NCI-H1105 treated with DMSO at 0.1 percent for 48 hours (cell line): ENCODE data around the gene CDC42BPG.

ENCODE experiments used
- DNase-seq: peaks from one replicate; lab custom pipeline; 2025; lab: John Stamatoyannopoulos, UW

The CDC42BPG gene, protein sequence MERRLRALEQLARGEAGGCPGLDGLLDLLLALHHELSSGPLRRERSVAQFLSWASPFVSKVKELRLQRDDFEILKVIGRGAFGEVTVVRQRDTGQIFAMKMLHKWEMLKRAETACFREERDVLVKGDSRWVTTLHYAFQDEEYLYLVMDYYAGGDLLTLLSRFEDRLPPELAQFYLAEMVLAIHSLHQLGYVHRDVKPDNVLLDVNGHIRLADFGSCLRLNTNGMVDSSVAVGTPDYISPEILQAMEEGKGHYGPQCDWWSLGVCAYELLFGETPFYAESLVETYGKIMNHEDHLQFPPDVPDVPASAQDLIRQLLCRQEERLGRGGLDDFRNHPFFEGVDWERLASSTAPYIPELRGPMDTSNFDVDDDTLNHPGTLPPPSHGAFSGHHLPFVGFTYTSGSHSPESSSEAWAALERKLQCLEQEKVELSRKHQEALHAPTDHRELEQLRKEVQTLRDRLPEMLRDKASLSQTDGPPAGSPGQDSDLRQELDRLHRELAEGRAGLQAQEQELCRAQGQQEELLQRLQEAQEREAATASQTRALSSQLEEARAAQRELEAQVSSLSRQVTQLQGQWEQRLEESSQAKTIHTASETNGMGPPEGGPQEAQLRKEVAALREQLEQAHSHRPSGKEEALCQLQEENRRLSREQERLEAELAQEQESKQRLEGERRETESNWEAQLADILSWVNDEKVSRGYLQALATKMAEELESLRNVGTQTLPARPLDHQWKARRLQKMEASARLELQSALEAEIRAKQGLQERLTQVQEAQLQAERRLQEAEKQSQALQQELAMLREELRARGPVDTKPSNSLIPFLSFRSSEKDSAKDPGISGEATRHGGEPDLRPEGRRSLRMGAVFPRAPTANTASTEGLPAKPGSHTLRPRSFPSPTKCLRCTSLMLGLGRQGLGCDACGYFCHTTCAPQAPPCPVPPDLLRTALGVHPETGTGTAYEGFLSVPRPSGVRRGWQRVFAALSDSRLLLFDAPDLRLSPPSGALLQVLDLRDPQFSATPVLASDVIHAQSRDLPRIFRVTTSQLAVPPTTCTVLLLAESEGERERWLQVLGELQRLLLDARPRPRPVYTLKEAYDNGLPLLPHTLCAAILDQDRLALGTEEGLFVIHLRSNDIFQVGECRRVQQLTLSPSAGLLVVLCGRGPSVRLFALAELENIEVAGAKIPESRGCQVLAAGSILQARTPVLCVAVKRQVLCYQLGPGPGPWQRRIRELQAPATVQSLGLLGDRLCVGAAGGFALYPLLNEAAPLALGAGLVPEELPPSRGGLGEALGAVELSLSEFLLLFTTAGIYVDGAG (N-terminal part only)

DNA sequence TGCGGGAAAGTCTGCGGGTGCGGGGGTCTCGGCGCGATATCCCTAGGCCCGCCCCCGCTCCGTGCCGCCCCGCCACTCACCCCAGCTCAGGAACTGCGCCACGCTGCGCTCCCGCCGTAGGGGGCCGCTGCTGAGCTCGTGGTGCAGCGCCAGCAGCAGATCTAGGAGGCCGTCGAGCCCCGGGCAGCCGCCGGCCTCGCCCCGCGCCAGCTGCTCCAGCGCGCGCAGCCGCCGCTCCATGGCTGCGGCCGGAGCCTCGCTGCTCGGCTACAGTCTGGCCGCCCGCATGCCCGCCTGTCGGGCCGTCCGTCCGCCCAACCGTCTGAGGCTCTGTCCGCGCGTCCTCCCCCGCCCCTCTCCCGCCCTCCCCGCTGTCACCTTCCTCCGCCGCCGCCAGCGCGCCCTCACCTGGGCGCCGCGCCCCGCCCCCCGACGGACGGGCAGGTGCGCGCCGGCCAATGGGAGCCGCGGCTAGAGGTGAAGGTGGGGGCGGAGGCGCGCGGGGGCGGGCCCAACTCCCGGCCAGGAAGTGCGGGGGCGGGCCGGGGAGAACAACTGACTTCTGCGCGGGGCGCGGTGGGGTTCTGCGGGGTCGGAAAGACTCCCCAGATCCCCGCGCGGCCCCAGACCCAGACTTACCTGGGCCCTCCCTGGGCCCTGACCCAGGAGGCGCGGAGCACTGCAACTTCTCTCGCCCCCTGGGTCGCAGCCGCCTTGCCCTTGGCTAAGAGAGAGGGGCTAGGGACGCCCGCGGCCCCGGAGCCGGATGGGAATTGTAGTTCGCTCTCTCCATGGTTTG lies at the start of gene CDC42BPG:
TSS of gene CDC42BPG (minus strand) at position 324 of the 799 bp plus-strand sequence. CDS start at position 240, 84 bp downstream.
- DNase-seq: peak; percentile 86

GRCh38 chr11:64893194-64894069 lies 49.0 kb upstream of the CDC42BPG start:
- no peak for DNase-seq

GRCh38 chr11:64892838-64893193 lies 48.4 kb upstream of the CDC42BPG start:
- DNase-seq: no peak

GRCh38 chr11:64892411-64892831 lies 48.0 kb upstream of the CDC42BPG start:
- no peak for DNase-seq

DNA sequence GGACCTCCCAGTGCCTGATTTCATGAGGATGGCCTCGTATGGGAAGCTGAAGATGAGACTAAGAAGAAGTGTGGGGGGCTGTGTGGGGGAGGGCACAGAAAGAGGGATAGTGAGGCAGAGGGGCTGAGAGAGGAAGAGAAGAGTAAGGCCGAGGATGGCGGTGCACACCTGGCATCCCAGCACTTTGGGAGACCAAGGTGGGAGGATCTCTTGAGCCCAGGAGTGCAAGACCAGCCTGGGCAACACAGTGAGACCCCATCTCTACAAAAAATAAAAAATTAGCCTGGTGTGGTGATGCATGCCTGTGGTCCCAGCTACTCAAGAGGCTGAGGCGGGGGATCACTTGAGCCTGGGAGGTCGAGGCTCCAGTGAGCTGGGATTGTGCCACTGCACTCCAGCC lies 47.4 kb upstream of the CDC42BPG start:
- DNase-seq: no peak

DNA sequence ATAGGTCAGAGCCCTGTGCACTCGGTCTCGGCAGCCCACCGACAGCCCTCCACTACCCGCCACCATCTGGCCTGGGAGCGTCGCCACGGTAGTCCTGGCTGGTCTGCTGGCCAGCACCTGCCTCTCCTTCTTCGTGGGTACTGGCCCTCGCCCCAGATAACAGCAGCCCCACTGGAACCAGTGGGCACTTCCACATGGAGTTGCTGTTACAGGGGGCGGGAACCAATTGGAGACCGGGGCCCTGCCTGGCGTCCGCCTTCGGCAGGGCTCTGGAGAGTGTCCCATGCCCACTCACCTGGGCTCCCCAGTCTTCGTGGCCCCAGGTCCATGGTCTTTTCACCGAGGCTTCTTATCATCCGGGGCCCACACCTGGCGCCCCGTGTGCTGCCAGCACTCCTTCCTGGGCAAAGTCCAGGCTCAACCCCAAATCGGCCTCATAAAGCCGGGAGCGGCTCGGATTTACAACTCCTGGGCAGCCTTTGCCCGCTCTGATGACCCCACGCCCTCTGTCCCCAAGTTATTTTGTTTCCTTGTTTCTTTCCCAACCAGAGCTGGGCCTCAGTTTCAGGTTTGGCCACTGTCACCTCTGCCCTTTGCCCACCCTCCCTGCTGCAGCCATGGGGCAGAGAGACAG lies 46.9 kb upstream of the CDC42BPG start:
- DNase-seq: no peak

GRCh38 chr11:64890522-64890939 lies 46.1 kb upstream of the CDC42BPG start:
- no peak for DNase-seq

DNA sequence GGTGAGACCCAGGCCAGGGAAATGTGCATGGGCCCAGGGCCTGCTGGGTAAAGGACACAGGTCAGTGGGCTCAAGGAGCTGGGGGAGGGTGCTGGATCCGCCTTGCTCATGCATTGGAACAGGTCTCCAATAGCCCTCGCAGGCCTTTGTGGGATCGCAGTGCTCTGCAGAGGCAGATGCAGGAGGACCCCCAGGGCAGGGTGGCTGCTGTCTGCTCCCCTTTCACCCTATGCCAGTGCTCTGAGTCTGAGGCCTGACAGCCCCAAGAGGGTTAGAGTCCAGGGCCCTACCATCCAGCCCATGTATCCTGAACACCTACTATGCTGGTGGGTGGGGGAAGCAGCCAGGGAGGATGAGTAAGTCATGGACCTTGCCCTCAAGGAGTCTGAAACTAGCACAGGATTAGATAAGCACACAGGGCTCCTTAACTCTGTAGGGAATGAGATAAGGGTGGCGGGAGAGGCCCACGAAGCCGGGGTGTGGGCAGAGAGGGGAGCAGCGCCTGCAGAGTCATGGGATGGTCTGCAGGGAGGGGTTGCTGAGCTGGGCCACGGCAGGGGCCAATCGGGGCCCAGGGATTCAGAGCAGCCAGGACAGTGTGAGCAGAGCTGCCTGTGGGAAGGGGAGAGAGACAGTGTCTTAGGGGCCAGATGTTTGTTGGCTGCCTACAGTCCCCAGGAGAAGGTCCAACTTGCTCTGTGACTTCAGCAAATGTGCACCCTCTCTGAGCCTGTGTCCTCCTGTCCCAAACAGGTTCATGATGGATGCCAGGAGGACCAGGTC lies 44.5 kb upstream of the CDC42BPG start:
- no peak for DNase-seq

GRCh38 chr11:64888406-64888728 lies 43.9 kb upstream of the CDC42BPG start:
- no peak for DNase-seq

DNA sequence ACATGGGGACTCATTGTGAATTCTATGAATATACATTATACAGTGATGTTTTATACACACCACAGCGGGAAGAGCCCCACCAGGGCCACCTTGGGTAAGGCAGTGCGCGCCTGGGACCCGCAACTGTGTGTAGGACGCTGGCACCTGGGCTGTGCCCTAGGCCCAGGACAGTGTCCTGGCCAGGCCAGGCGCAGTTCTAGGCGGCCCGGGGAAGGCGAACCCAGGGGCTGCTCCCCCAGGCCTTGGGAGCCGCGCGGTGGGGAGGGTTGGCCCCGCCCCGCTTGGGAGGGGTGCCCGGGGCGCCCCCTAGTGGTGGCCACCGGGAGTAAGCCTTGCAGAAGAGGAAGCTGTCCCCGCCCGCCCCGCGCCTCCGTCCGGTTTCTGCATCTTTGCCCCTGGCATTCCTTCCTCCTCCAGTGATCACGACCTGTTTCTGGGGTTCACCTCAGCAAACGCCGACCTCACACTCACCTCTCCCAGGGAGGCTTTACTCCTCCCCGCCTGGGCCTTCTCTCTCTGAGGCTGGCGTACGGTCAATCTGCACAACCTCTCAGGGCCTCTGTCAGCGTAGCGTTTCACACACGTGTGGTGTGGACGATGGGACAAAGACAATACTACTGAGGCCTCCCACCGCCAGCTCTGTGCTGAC lies 43.4 kb upstream of the CDC42BPG start:
- DNase-seq: peak; percentile 43

- no peak for DNase-seq
These were observed 42.8 kb upstream of the CDC42BPG start for GRCh38 chr11:64887234-64887756.

GRCh38 chr11:64885367-64886286 lies 41.2 kb upstream of the CDC42BPG start:
- DNase-seq: no peak

DNA sequence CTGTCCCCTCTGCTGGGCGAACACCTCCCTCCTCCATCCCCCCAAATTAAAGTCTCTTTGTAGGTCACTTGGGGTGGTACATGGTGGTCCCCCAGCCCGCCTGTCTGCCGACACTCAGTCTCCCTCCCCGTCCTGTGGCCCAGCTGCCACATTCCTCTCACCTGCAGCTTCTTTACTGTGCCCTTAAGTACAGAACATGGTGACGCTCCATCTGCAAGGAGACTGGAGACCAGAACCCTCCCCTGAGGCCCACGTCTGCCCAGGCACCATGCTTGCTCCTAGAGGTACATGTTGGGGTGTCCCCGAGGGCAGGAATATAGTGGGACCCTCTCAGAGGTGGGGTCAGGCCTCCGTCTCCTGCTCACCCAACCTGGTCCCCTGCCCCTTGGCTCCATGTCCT lies 39.6 kb upstream of the CDC42BPG start:
- no peak for DNase-seq

DNA sequence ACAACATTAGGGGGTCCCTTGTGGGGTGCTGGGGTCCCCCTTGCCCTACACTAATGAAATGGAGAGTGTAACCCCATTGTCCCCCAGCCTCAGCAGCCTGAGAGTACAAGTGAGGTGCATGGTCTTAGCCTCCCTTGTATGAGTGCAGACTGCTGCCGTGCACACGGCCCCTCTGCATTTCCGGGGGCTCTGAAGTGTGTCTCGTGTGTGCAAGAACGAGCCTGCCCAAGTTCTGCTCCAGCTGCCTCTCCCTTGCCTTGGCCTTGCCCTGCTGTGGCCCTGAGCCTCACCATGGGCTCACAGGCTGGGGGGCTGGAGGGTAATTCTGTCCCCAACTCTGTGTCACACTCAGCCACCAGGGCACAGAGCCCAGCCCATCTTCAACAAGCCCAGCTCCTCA lies 39.1 kb upstream of the CDC42BPG start:
- no peak for DNase-seq

DNA sequence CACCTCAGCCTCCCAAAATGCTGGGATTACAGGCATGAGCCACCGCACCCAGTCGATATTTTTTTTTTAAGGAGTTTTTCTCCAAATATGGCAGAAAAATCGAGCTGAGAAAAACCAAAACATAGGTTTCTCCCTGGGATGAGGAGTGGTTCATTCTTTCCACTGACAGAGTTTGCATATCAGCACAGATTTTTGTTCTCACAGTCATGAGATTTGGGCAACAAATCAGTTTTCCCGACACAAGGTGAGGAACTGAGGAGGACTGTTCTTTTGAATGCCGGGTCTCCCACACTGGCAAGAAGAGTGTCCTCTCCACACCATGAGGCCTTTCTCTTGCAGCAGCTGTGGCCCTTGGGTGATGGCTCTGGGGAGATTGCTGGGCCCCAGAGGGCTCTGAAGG lies 37.8 kb upstream of the CDC42BPG start:
- no peak for DNase-seq

GRCh38 chr11:64881476-64881875 lies 37.0 kb upstream of the CDC42BPG start:
- peak; percentile 73 for DNase-seq
